ENCODE data around the gene RASGRF1.

GRCh38 chr15:78995921-78996893, 94.4 kb downstream of the RASGRF1 start:
- TF ChIP-seq CTCF (IDR thresholded peaks at IDR 0.05 in 8 of 11, conservative IDR thresholded peaks at IDR 0.05 in 3 of 11) (no peak), POLR2A (IDR thresholded peaks at IDR 0.05) (no peak)

Measured in spleen (tissue), 7 donors.